NCI-H187 treated with DMSO at 0.1 percent for 48 hours (cell line): ENCODE results near the gene C1QTNF1.
"Not testable (repeated sequence)": the region's sequence is repeated elsewhere in the genome, so short reads cannot be mapped to it uniquely, and the experiment has no call there.

Experiments used
- DNase-seq: peaks from one replicate; lab custom pipeline; 2025; lab: John Stamatoyannopoulos, UW

The C1QTNF1 gene

GRCh38 chr17:79023180-79023705 is 726 bp upstream of the C1QTNF1 start:
- DNase-seq: no peak

DNA sequence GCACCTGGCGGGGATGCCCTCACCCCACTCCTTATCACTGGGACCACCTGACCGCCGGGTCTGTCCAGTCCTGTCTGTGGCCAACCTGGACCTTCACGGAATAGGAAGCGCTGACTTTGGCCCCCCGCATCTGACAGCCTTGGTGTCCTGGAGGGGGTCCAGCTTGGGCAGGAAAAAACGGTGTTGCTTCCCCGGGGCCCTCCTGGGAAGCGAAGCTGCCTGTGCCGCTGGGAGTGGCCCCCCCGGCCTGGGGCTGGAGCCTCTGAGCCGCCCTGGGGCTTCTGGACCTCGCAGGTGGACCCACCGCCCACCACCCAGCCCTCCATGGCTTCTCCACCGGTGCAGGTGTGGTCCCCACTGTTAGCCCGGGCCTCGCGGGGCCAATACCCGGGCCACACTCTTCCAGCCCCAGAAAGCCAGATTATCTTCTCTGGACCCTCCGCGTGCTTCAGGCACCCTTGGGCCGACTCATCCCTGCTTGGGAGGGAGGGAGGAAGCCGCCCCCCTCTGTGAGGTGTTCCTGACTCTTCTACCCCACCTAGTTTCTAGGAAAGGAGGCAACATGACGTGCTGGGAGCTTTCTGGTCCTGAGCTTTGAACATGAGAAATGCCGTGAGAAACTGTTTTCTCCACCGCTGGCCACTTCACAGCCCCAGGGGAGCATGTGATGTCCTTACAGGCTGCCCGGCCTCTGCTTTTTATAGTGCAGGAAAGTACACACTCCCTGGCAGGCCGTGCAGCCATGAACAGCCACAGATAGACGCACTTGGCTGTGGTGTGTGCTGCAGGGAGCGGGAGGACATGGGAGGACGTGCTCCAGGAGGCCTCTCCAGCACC is 1.1 kb downstream of the C1QTNF1 start:
- no peak for DNase-seq

GRCh38 chr17:79026376-79027273 is 2.7 kb downstream of the C1QTNF1 start:
- no peak for DNase-seq

- DNase-seq: no peak
Observed at GRCh38 chr17:79027274-79027924, 3.4 kb downstream of the C1QTNF1 start.

GRCh38 chr17:79027925-79028491 is 4.0 kb downstream of the C1QTNF1 start:
- DNase-seq: no peak

GRCh38 chr17:79028496-79029326 is 4.7 kb downstream of the C1QTNF1 start:
- DNase-seq: no peak

DNA sequence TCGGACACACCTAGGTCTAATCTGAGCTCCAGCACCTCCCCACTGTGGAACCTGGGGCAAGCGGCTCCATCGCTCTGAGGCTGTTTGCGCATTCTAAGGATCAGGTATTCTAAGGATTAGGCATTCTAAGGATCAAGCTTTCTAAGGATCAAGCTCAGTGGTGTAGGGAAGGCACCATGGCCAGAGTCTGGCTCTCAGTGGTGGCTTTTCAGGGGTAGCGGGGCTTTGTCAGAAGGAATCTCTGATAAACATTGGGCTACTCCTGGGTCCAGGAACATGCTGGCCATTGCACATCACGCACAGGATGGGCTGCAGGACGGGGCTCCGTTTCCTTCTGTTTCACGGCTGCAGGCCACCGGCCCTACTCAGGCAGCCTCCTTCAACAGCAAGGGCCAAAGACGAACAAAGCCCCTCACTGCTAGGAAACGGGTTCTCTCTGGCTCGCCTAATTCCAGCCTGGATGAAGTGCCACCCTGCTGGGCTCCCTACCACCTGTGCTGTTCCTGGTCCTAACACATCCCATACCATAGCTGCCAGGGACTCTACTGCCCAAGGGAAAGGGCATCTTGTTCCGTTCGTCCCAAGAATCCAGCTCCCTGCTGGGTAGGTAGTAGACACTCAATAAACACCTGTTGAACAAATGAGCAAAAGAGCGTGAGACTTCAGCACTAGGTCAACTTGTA is 5.5 kb downstream of the C1QTNF1 start:
- no peak for DNase-seq

- not testable (repeated sequence) for DNase-seq
Observed at GRCh38 chr17:79030636-79031035, 6.7 kb downstream of the C1QTNF1 start.

GRCh38 chr17:79031996-79032875 is 8.3 kb downstream of the C1QTNF1 start:
- no peak for DNase-seq

GRCh38 chr17:79033046-79033616 is 9.2 kb downstream of the C1QTNF1 start:
- DNase-seq: no peak

GRCh38 chr17:79033741-79034501 is 10.0 kb downstream of the C1QTNF1 start:
- DNase-seq: no peak

GRCh38 chr17:79034931-79035485 is 11.0 kb downstream of the C1QTNF1 start:
- DNase-seq: no peak

GRCh38 chr17:79035686-79036085 is 11.7 kb downstream of the C1QTNF1 start:
- DNase-seq: no peak

DNA sequence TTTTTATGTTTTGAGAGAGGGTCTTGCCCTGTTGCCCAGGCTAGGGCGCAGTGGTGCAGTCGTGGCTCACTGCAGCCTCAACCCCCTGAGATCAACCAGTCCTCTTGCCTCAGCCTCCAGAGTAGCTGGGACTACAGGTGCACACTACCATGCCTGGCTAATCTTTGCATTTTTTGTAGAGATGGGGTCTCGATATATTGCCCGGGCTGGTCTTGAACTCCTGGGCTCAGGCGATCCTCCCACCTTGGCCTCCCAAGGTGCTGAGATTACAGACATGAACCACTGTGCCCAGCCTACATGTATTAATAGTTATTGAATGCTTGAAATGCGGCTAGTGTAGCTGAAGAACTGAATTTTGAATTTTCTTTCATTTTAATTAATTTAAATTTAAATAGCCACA is 12.2 kb downstream of the C1QTNF1 start:
- no peak for DNase-seq

- no peak for DNase-seq
Observed at GRCh38 chr17:79036596-79036995, 12.6 kb downstream of the C1QTNF1 start.

- DNase-seq: no peak
Observed at GRCh38 chr17:79038545-79039135, 14.7 kb downstream of the C1QTNF1 start.

DNA sequence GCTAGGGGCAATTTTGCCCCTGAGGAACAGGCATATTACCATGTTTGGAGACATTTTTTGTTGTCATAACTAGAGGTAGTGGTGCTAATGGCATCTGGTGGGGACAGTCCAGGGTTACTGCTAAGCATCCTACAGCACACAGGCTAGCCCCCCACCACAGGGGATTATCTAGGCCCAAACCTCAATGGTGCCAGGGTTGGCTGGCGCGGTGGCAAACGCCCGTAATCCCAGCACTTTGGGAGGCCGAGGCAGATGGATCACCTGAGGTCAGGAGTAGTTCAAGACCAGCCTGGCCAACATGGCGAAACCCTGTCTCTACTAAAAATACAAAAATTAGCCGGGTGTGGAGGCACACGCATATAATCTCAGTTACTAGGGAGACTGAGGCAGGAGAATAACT is 15.2 kb downstream of the C1QTNF1 start:
- no peak for DNase-seq

GRCh38 chr17:79039886-79040285 is 15.9 kb downstream of the C1QTNF1 start:
- no peak for DNase-seq
